Stimulated activated CD4-positive, alpha-beta T cell treated with anti-CD3 and anti-CD28 coated beads, Interleukin-1b, Interleukin-23, amount 100 ng/mL, for 48 hours (primary cell): ENCODE measurements around the gene FAM120A.

Source experiments
- DNase-seq: peaks from one replicate; pipeline ENCODE4 v3.0.0-alpha.2; 2020

The FAM120A gene

DNA sequence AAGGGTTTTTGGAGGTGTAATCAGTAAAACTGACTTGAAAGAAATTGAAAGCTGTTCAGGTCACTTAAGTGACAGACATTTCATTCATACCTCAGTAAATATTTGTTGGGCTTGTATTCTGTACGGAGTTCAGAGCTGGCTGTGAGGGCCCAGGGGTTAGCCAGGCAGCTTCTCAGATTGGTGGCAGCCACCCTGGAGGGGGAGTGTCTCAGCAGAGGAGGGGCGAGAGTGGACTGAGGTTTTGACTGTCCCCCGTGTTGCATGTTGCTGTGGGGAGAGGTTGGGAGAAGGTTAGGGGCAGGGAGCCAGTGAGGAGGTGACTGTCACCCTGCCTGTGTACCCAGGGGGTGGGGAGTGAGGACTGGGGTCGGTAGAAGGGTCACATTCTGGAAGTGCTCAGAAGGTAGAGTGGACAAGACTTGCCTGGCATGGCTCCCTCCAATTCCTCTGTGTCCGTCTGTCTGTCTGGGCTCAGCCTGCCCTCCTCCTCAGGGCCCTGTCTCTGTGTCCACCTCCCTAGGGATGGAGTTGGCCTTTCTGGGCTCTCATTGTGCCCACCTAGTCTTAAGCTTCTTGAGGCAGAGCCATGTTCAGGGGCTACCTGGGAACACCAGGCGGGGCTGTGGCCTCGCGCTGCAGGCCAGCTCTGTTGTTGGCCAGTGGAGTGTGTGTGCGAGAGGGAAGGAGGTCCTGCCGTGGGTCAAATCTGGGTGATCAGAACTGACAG is 129.3 kb downstream of the FAM120A start:
- no peak for DNase-seq

DNA sequence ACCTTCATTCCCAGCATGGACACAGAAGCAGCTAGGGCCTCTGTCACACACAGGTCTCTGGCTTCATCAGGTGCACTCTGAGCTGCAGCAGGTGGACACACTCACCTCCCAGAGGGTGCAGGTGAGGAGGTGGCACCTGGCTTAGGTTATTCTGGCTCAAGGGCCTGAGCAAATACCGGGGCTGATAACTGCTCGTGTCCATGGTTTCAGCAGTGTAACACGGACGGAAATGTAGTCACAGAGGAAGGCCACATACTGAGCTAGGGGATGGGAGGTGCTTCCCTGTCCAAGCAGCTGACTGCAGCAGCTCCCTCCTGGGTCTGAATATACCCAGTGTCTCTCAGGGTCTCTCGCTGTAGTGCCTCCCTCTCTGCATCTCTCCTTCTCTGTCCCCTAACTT is 130.6 kb downstream of the FAM120A start:
- no peak for DNase-seq

DNA sequence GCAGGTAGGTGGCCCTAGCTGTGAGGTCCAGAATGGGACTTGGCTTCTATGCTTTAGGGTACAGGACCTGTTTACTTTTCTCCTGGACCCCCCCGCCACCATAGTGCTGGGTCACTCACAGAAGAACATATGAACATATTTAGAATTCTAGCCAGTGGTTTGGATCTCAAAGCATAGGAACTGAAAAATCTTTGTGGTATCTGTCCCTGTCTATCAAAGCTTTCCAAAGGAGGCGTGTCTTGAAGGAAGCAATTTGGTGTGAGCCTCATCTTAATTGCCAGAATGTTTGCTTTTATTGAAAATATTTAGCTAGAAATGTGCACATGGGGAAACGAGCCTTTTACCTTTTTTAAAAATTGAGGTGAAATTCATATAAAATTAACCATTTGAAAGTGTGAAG is 131.1 kb downstream of the FAM120A start:
- DNase-seq, result no peak

DNA sequence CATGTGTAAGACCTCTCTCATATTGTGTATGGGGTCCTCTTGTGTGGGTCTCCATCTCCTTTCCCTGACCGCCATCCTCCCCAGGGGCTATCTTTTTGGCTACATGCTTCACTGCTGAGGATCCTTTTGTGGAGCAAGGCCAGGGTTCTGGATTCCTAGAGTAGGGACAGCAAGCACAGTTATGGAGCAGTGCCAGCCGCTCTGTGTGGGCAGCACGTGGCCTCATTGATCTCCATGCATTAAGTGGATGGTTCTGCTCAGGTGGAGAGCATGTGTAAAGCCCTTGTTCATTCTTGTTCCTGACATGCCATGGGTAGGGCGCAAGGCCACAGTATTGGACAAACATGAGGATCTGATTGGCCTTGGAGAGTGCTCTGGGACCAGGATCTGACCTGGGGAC is 133.8 kb downstream of the FAM120A start:
- no peak for DNase-seq

DNA sequence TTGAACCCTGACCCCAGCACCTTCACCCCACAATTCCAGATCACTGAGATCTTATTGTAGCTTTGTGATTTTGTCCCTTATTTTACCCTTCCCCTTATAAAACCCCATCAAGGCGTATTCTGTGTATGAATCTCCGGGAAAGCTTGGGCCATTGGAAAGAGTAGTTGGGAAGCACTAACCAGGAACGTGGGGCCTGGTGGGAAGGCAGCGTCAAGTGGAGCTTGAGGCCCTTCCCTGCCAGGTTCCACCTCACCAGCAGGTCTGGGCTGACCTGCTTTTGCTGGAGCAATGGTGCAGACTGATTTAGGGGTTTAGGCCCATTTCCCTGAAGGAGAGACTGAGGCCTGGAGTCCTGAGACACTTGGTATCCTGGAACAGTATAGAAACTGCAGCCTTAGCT is 134.2 kb downstream of the FAM120A start:
- no peak for DNase-seq

DNA sequence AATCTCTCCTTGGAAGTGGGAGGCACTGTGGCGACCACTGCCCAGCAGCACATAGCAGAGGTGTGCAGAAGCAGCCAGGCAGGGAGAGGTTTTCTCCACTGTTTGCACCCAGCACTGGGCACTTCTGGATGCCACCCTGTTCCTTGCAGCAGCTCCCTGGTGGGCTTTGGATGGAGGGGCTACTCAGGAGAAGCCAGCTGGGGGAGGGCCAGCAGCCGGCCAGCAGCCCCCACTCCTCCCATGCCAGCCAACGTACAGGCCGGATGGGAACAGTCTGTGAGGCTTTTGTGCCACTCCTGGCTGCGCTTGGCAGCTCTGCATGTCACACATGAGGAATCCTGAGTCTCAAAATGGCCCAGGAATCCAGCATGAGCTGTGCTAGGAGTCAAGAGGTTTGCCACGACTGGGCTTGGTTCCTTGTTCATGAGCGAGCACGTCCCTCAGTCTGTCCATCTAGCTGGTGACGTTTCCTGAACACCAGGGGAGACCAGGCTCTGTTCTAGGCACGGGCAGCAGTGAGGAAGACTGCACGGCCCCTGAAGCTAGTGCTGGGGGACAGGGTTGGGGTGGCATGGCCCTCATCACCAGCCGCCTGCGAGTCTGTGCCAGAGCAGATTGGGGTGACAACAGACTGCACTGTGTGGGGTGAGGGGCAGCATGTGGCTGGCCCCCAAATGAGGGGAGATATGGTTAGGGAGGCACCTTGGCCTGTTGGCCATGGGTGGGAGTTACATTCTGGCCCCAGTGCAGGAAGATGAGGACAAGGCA is 135.0 kb downstream of the FAM120A start:
- DNase-seq, result no peak

DNA sequence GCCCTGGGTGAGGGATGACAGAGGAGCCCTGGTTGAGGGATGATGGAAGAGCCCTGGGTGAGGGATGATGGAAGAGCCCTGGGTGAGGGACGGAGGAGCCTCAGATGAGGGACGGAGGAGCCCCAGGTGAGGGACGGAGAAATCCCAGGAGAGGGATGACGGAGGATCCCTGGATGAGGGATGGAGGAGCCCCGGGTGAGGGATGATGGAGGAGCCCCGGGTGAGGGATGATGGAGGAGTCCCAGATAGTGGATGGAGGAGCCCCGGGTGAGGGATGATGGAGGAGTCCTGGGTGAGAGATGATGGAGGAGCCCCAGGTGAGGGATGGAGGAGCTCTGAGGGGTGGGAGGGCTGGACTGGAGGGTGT is 135.8 kb downstream of the FAM120A start:
- DNase-seq, result no peak

DNA sequence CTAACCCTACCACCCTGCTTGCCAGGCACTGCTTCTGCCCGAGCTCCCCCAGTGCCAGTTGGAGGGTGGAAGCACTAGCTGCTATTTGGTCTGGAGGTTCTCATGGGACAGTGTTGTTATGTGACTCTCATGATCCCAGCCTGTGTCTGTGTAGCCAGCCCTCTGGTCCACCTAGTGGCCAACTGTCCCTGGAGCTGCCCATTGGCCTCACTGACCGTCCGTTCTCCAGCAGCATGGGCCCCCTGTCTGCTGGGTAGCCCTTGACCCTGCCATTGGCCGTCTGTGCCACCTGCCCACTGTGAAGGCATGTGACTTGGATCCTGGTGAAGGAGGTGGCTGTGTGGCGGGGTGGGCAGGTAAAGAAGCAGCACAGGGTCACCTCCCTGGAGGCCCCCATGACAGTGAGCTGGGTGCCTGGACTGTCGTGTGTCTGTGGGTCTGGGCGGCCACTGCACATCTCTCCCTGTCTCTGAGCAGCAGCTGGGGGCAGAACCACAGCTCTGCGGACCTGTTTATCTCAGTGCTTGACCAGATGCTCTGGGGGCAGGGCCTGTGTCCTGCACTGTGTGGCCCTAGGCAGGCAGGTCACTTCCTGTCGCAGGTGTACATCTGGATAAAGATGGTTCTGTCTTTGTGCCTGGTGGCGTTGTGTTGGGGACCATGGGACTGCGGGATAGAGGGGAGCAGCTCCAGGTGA is 136.3 kb downstream of the FAM120A start:
- no peak for DNase-seq

DNA sequence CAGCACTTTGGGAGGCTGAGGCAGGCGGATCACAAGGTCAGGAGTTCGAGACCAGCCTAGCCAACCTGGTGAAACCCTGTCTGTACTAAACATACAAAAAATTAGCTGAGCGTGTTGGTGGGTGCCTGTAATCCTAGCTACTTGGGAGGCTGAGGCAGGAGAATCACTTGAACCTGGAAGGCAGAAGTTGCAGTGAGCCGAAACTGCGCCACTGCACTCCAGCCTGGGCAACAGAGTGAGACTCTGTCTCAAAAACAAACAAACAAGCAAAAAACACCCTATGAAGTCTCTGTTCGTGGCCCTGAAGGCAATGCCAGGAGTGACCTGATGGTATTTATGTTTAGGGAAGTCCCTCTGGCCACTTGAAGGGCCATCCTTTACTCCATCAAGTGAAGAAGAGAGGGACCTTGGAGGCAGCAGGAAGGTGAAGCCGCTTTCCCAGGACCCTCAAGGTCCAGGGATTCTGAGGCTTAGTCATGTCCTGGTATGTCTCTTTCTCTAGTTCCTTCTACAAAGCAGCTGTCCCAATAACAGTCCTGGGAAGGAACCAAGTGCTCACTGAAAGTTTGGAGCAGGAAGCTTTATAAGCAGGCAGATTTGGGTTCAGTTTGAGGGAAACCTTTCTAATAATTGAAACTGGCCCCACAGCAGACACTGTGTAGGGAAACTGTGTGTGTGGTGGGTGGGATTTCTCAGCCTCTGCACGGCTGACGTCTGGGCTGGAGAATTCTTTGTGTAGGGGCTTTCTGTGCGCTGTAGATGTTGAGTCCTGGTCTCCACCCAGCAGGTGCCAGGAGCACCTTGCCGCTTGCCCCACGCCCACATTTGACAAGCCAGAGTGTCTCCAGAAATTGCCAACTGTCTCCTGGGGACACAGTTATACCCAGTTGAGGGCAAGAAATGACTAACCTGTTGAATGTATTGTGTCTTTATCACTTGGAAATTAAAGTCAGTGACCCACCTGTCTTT is 137.4 kb downstream of the FAM120A start:
- DNase-seq, result no peak

DNA sequence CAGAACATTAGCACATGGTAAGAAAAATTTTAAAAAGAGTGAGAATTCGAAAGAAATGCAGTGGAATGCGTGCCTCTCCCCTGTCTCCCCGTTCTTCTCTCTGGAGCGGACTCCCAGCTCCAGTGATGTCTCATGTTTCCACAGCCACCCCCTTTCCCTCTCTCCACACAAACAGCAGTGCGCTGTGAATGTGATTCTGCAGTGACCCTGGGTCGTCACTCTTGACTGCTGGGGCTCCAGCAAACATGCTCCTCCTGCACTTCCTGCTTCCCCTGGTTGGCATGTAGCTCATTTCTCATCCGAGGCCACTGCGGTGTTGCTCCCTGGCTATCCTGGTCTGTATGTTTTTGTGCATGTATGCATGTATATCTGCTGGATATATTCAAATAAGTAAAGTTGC is 138.2 kb downstream of the FAM120A start:
- no peak for DNase-seq

DNA sequence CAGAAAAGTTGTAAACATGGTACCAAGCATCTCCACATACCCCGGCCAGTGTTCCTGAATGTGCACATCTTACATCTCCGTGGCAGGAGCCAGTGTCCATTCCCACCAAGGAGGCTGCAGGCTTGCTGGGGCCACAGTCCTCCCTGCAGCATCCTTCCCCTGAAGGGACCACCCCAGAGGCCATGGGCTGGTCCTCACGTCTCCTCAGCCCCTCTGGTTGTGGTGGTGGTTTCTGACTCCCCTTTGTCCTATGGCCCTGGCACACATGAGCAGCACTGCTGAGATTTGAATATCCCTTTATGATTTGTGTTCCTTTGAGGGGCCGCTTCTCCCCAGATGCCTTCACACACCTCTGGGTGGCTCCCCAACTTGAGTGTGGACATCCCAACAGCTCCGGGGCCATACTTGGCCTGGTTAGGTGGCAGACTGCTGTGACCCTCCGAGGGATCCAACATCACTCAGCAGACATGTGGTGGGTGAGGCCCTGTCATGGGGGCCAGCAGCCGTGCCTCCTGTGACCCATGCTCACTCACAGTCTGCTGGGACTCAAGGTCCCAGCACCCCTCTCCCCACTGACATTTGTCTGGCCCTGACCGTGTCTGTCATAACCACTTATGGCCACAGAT is 139.2 kb downstream of the FAM120A start:
- DNase-seq, result no peak

DNA sequence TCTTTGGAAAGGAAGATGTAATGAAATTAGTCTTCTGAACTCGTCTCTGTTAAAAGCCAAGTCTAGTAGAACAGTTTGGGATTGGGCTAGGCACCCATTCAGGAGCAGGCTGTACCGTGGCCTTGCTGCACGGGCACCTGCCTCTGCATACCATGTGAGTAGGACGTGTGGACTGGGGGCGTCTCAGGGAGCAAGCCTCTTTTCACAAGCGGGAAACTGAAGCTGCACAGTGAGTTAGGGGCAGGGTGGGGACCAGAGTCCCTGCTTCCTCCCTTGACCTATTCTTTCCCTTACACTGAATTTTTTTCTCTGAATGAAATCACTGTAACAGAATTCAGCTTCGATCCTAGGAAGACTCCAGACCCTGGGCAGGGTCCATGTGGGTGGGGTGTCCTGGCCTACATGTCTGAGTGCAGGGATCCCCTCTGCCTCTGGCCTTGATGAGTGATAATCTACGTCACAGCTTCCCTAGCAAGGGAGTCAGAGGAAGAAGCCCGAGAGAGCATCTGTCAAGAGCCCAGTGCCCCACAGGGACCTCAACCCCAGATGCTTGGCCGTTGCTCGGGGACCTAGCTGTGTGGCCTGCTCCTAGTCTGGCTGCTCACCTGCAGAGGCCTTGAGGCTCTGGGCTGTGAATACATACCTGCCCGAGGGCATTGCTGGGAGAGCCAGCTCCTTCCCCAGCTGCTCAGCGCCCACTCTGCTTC is 140.0 kb downstream of the FAM120A start:
- no peak for DNase-seq

DNA sequence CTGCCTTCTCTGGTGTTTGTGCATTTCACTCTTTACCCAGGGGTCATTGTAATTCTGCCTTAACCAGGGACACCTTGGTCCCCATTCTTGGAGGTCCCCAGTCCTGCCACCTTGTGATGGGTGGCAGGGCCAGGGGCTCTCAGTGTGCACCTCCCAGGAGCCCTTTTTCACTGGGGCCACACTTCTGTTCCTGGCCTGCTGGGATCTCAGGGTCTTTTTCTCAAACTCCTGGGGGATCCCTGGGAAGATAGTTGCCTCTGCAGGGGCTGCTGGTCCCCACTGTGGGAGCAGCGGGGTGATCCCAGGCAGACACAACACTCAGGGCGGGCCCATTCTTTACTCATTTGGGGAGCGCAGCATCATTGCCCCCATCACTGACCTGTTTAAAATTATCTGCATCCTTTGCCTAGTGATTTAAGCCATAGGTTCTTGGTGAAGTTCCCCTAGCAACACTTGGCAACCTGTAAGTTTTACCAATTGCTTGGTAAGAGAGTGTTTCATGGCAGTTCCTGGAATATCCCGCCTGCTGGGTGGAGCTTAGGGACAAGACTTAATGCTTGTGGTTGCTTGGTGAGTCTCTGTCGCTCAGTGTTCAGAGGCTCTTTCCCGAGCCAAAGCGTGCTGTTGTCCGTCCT is 140.6 kb downstream of the FAM120A start:
- no peak for DNase-seq

DNA sequence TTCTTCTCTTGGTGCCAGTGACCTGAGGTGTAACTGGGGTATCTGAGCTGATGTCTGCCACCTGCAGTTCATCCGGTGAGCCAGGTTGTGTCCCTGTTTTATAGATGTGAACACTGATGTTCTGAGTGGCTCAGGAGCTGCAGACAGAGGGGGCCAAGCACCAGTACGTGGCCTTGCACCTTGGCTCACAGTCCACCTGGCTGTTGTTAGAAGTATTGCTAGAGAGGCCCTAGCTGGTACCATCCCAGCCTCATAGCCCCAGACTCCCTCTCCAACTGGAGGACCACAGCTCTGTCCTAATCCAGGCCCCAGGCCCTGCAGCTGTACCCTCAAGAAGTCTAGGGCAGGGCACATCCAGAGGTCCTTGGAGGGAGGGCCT is 141.1 kb downstream of the FAM120A start:
- DNase-seq, result no peak

DNA sequence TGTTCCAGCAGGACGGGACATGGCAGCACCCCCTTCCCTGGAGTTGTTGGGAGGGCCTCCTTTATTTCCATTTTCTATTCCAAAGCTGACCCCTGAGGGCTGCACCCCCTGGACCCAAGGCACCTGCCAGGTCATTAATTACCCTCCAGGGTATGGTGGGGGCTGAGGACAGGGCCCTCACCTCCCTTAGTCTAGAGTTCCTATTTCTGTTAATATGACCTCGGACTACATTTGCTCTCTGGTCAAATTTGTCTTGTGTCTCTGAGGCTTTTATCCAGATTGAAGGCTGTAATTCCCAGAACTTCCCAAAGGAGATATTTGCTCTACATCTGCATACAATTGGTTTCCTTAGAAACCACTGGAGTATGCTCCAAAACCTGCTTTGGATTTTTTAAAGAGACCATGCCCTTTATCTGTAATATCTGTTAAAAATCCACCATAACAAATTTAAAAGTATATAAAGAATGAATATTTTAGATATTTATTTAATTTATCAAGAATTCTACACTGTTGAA is 141.7 kb downstream of the FAM120A start:
- DNase-seq, result no peak

DNA sequence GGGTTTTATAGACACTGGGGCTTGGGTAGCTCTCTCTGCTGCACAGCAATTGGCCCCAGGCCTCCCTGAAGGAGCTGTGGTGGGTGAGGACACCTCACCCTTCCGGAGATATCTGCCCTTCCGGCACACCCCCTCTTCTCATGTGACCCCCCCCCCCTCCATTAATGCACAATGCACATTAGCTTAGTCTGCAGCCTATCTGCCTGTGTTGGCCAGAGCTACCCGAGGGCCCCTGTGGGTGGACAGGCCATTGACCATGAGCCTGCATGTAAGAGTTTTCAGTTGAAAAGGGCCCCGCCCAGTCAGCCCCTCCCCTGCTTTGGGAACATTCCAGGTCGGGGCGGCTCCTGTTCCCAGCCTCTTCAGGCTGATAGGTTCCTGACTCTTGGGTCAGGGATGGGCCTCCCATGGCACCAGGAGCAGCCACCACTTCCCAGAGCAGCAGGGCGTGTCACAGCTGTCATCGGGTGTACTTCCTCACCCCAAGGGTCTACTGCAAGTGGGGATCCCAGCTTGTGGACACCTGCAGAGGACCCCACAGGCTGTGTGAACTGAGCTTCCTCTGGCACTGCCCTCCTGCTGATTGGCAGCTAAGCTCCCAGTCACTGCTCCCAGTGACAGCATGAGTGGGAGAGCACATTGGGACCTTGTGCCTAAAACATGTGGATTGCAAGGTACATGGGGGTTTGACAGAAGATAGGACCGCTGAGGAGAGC is 142.7 kb downstream of the FAM120A start:
- no peak for DNase-seq

DNA sequence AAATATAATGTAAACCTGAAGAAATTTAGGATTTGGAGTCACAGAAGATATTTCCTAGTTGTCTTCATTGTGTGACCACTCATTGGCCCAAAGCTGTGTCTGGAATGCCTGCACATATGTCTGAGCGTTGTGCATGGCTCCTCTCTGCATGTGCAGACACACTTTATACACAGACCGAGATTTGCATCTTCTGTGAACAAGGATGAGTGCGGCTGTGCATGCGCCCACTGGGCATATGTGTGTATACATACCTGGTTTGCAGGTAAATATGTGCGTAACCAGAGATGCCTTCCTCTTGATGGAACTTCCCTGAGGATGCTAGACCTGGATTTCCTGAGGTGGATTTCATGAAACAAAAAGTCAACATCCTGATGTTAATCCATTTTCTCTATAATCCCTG is 144.0 kb downstream of the FAM120A start:
- DNase-seq, result no peak

DNA sequence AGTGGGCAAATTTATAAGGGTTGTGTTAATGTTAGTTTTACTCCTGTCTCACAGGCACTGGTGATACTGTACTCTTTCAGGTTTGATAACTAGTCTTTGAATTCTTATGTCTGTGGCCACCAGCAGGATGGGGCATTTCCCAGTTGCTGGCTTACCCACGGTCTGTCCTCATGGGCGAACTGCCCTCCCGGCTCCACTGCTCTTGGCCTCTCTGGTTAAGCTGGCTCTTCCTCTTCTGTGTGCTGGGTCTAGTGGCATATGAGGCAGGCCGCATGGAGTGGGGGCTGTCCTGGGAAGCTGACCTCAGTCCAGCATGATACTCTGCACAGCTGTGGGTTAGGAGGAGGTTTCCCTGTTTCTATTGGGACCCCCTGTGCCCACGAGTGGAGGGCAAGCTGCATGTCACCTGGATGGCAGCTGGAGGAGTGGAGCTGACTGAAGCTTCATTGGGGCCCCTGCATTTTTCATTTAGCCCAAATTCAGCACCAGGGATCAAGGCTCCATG is 144.4 kb downstream of the FAM120A start:
- DNase-seq, result no peak

DNA sequence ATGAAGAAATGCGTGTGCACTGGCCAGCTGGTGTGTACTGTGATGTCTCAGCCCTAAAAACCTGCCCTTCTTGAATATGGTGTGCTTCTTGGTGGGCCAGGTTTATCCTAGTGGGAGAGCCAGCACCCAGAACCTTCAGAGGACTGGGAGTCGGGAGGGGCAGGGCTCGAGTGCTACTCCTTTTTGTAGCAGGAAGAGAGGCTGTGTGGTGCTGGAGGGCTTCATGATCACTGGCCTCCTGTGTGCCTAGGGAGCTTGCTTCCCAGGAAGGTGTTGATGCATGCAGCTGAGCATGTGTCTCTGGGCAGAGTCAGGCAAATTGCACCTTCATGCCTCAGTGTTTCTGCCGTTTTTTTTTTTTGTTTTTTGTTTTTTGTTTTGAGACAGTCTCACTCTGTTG is 144.9 kb downstream of the FAM120A start:
- DNase-seq, result no peak

DNA sequence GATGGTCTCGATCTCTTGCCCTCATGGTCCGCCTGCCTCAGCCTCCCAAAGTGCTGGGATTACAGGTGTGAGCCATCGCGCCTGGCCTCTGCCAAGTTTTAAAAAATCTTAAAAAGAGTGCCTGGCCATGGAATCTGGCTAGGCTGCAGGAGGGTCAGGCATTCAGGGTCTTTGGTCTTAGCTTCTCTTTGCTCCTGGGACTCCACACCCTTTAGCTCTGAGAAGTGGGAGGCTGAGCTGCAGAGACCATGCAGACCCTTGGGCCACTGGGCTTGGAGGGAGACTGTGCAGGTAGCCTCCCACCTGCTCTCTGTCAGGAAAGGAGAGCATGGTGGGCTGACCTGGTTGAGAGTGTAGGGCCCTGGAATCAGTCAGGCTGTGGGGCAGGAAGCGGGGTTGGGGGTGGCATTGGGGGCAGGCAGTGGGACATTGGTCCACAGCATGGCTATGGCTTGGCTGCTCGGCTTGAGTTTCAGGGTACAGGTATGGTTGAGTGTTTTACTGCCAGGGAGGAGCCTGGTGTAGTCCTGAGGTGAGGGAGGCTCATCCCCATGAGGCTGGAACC is 145.7 kb downstream of the FAM120A start:
- DNase-seq, result no peak
